ENCODE results near the gene MTPN.

MTPN gene

DNA sequence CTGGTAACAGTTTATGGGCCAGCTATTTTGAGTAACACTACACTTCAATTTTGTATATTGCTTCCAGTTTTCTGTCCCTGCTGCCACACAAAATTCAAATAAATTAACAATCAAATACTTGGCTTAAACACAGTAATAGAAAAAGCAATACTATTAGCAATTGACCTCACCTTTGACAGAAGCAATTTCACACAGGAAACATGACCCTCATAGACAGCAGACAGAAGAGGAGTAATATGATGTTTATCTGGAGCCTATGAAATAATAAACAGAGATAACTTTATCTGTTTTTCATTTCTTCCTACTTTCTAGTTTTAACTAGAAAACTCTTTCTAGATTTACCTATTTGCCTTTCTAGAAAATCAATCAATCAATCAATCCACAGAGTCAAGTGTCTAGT lies 26.7 kb downstream of the MTPN start:
- H3K4me1 ChIP-seq (ENCODE audit: insufficient read depth, low read length): peaks cover 19% of the 10 kb centered on the region
- H3K4me3 ChIP-seq (ENCODE audit: low read depth in 1 of 2, low read length in 2 of 2): no peak overlapping the region
- H3K9ac ChIP-seq (ENCODE audit: low read length): no peak overlapping the region
- no peaks in the 10 kb centered on the region for H3K27me3 ChIP-seq (ENCODE audit: control insufficient read depth in 1 of 2, insufficient read depth in 2 of 2, low read length in 2 of 2)
- no peak overlapping the region for H3K27ac ChIP-seq (ENCODE audit: low read depth, low read length)
- H3K36me3 ChIP-seq (ENCODE audit: insufficient read depth, low read length): peaks cover 21% of the 10 kb centered on the region
- H3K9me3 ChIP-seq (ENCODE audit: low read length): no peaks in the 10 kb centered on the region

DNA sequence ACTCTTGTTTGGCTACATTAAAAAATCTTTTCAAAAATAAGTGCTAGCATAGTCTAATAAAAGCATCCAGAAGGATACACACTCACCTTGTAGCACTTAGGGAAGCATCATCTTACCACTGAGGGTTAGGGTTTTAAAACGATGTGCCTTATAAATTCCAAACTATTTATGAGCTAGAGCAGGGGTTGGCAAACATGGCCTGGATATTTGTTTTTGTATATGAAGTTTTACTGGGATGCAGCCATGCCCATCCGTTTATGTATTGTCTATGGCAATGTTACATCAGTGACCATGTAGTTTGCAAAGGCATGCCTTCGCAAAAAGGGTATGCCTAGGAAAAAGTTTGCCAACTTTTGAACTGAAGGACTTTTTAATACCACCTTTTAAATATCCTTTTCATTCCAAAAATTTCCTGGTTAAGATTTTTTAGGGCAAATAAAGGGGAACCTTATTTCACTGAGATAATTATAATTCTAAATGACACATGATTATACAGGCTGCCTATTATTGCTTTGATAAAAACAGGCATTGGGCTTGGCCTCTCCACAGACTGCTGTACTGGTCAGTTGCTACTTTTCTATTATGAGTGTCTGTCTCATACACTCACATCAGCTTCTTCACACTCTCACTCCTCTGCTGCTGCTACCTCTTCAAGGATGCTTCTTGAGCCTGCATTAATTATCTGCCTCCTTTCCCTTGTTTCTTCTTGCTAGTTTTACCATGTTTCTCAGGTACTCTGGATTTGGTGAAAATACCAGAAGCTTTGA lies 30.7 kb downstream of the MTPN start:
- no peak overlapping the region for H3K9ac ChIP-seq (ENCODE audit: low read length)

DNA sequence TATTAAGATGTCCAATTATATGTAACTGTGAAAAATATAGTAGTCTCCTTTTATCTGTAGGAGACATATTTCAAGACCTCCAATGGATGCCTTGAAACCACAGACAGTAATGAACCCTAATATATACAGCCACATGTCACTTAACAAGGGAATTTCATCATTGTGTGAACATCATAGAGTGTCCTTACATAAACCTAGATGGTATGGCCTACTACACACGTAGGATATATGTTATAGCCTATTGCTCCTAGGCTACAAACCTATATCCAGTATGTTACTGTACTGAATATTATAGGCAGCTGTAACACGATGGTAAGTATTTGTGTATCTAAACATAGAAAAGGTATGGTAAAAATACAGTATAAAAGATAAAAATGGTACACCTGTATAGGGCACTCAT lies 32.4 kb downstream of the MTPN start:
- Histone ChIP-seq H3K36me3 (ENCODE audit: insufficient read depth, low read length) (peaks cover 7% of the 10 kb centered on the region), H3K9ac (ENCODE audit: low read length) (no peak overlapping the region), H3K9me3 (ENCODE audit: low read length) (no peaks in the 10 kb centered on the region), H3K27me3 (ENCODE audit: control insufficient read depth in 1 of 2, insufficient read depth in 2 of 2, low read length in 2 of 2) (no peaks in the 10 kb centered on the region), H3K4me3 (ENCODE audit: low read depth in 1 of 2, low read length in 2 of 2) (no peak overlapping the region), H3K27ac (ENCODE audit: low read depth, low read length) (no peak overlapping the region), H3K4me1 (ENCODE audit: insufficient read depth, low read length) (peaks cover 16% of the 10 kb centered on the region)

More for the DNA sequence above, 30.7 kb downstream of the MTPN start:
- peaks cover 21% of the 10 kb centered on the region for H3K36me3 ChIP-seq (ENCODE audit: insufficient read depth, low read length)
- no peaks in the 10 kb centered on the region for H3K9me3 ChIP-seq (ENCODE audit: low read length)
- H3K4me3 ChIP-seq (ENCODE audit: low read depth in 1 of 2, low read length in 2 of 2): no peak overlapping the region
- H3K4me1 ChIP-seq (ENCODE audit: insufficient read depth, low read length): peaks cover 28% of the 10 kb centered on the region
- H3K27ac ChIP-seq (ENCODE audit: low read depth, low read length): no peak overlapping the region
- H3K27me3 ChIP-seq (ENCODE audit: control insufficient read depth in 1 of 2, insufficient read depth in 2 of 2, low read length in 2 of 2): no peaks in the 10 kb centered on the region

DNA sequence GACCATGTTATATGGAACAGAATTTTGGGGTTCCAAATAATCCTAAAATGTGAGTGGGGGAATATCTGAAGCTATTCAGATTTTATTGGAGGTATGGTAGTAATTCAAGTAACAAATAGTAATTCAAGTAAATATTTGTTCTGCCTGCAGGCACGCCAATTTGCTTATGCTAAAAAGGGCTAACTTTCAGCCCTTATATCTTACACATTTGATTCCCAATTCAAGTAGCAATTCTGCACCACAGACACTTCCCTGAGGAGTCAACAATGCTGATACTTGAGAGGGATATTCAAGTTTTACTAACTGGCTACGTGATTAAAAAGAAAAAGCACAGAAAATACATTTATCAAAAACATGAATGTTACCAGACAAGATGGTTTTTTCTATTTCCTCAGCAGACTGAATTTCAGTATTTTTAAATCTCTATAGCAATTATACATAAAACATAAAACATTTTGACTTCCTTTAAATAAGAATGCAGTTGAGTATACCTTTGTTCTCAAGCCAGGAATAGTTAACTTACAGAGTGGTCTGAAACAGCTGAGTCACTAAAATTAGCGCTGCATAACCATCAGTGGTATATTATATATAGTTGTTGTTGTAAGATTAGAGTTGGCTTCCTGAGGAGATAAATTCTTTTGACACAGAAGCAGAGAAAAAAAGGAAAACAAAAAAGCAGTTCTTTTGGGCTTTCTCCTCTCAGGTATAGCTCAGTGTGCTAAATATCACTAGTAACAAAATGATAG lies 33.9 kb downstream of the MTPN start:
- Histone ChIP-seq H3K36me3 (ENCODE audit: insufficient read depth, low read length) (no peaks in the 10 kb centered on the region), H3K4me1 (ENCODE audit: insufficient read depth, low read length) (peaks cover 19% of the 10 kb centered on the region), H3K27ac (ENCODE audit: low read depth, low read length) (no peak overlapping the region), H3K9ac (ENCODE audit: low read length) (no peak overlapping the region), H3K9me3 (ENCODE audit: low read length) (no peaks in the 10 kb centered on the region), H3K27me3 (ENCODE audit: control insufficient read depth in 1 of 2, insufficient read depth in 2 of 2, low read length in 2 of 2) (no peaks in the 10 kb centered on the region), H3K4me3 (ENCODE audit: low read depth in 1 of 2, low read length in 2 of 2) (no peak overlapping the region)

DNA sequence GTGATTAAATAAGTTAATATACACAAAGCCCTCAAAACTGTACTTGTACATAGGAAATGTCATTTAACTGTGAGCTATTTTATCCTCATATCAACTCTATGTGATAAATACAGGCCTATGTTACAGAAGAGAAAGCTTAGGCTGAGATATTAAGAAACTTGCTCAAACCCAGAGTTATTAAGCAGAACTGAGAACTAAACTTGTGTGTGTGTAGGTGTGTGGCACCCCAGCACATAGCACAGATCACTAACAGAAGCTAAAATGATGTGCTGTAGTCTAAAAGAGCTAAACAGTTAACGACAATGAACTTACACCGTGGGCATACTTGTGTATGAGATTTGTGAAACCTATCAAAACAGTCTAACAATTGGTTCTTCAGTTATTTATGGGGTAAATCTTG lies 34.5 kb downstream of the MTPN start:
- Histone ChIP-seq H3K27me3 (ENCODE audit: control insufficient read depth in 1 of 2, insufficient read depth in 2 of 2, low read length in 2 of 2) (no peaks in the 10 kb centered on the region), H3K27ac (ENCODE audit: low read depth, low read length) (no peak overlapping the region), H3K4me3 (ENCODE audit: low read depth in 1 of 2, low read length in 2 of 2) (no peak overlapping the region), H3K9ac (ENCODE audit: low read length) (no peak overlapping the region), H3K9me3 (ENCODE audit: low read length) (no peaks in the 10 kb centered on the region), H3K4me1 (ENCODE audit: insufficient read depth, low read length) (peaks cover 23% of the 10 kb centered on the region), H3K36me3 (ENCODE audit: insufficient read depth, low read length) (no peaks in the 10 kb centered on the region)

DNA sequence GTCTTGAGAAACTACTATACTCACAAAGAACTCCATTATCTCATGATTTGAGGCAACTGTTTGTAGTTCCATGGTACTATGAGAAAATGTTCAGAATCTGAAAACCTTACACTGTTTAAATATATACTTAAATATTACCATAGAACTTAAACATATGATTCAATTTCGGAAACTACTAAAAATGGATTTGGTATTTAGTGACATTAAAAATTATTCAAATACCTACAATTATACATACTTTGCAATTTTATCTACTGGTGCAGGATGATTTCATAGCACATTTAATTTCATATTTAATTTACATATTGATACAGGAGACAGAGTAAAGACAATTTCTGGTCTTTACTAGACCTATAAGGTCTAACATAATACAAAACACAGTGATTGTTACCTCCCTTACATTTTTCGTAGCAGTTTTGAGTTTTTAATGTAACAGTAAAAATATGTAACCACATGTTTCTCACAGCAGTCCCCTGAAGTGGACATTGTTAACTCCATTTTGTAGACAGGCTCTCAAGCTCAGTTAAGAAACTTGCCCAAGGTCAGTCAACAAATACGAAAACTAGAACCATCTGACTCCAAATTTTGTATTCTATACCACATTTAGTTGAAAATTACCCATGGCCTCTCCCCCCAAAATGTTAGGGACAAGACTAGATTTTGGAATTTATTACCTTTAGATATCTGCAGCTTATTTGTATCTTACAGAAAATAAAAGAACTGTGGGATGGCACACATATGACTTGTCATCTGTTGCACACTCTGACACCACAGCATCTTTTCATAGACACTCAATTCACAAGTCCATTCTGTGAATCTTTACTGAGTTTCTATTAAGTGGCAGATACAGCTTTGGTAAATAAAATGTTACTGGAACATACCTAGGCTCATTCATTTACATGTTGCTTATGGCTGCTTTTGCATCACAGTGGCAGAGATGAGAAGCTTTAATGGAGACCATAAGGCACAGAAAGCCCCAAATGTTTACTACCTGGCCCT lies 36.8 kb downstream of the MTPN start:
- no peak overlapping the region for H3K27ac ChIP-seq (ENCODE audit: low read depth, low read length)
- no peaks in the 10 kb centered on the region for H3K36me3 ChIP-seq (ENCODE audit: insufficient read depth, low read length)
- no peak overlapping the region for H3K9ac ChIP-seq (ENCODE audit: low read length)
- H3K4me3 ChIP-seq (ENCODE audit: low read depth in 1 of 2, low read length in 2 of 2): no peak overlapping the region
- H3K9me3 ChIP-seq (ENCODE audit: low read length): no peaks in the 10 kb centered on the region
- H3K27me3 ChIP-seq (ENCODE audit: control insufficient read depth in 1 of 2, insufficient read depth in 2 of 2, low read length in 2 of 2): no peaks in the 10 kb centered on the region
- H3K4me1 ChIP-seq (ENCODE audit: insufficient read depth, low read length): peaks cover 21% of the 10 kb centered on the region

DNA sequence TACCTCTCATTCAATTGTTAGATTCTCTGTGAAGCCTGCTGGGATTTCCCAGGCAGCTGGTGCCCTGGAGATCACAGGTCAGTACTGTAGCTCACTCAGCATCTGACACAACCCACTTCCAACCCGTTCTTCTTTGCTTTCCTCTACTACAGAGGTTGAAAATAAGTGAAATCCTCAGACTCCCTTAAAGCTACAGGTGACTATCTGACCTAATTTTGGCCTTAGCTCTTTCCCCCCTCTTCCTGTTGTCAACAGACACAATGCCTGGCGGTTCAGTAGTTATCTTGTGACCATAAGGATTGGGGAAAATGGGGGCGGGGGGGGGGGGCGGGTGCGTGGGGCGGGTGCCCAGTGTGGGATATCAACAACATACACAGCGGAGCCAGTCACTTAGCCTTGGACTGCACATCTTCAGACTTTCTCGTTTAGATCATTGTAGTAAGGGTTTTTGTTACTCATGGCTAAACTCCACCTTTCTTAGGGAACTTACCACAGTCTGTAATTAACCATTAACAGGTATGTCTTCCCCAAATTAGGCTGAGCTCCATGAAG lies 37.8 kb downstream of the MTPN start:
- Histone ChIP-seq H3K9me3 (ENCODE audit: low read length) (no peaks in the 10 kb centered on the region), H3K9ac (ENCODE audit: low read length) (no peak overlapping the region)

DNA sequence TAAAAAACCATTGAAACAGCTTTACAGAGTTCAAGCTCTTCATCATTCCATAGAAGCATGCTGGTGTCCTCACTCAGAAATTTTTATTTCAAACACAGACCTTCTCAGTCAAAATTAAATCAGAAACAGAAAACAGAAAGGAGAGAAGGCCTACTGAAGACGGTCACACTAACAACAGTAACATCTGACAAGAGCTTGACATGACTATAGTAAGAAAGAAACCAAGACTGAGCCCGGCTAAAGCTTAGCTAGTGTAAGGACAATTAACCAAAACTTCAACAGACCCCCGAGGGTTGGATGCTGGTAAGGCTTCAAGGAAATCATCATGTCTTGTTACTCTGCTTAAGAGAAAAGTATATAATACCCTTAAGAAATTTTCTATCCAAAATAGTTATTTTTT lies 38.6 kb downstream of the MTPN start:
- no peak overlapping the region for H3K4me3 ChIP-seq (ENCODE audit: low read depth in 1 of 2, low read length in 2 of 2)
- H3K27me3 ChIP-seq (ENCODE audit: control insufficient read depth in 1 of 2, insufficient read depth in 2 of 2, low read length in 2 of 2): no peaks in the 10 kb centered on the region
- no peaks in the 10 kb centered on the region for H3K36me3 ChIP-seq (ENCODE audit: insufficient read depth, low read length)
- H3K4me1 ChIP-seq (ENCODE audit: insufficient read depth, low read length): peaks cover 34% of the 10 kb centered on the region
- H3K27ac ChIP-seq (ENCODE audit: low read depth, low read length): no peak overlapping the region
- H3K9ac ChIP-seq (ENCODE audit: low read length): no peak overlapping the region
- no peaks in the 10 kb centered on the region for H3K9me3 ChIP-seq (ENCODE audit: low read length)

More for the DNA sequence above, 37.8 kb downstream of the MTPN start:
- Histone ChIP-seq H3K4me3 (ENCODE audit: low read depth in 1 of 2, low read length in 2 of 2) (no peak overlapping the region), H3K36me3 (ENCODE audit: insufficient read depth, low read length) (no peaks in the 10 kb centered on the region), H3K27me3 (ENCODE audit: control insufficient read depth in 1 of 2, insufficient read depth in 2 of 2, low read length in 2 of 2) (no peaks in the 10 kb centered on the region), H3K4me1 (ENCODE audit: insufficient read depth, low read length) (peaks cover 27% of the 10 kb centered on the region), H3K27ac (ENCODE audit: low read depth, low read length) (no peak overlapping the region)

DNA sequence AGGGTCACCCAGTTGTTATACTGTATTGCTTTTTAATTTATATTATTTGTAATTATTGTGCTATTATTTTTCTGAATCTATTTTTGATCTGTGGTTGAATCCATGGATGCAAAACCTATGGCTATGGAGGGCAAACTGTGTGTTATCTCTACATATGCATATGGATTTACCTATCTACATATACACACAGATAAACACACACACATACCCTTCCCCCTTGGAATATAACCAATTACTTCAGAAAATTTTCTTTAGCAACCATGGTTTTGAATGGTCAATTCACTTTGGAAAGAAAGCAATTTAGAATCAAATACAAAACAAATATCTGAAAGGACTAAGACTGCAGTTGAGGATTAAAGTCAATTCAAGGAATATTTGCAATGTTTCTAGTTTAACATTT lies 39.1 kb downstream of the MTPN start:
- H3K9ac ChIP-seq (ENCODE audit: low read length): no peak overlapping the region
- no peaks in the 10 kb centered on the region for H3K9me3 ChIP-seq (ENCODE audit: low read length)
- no peak overlapping the region for H3K27ac ChIP-seq (ENCODE audit: low read depth, low read length)
- H3K4me3 ChIP-seq (ENCODE audit: low read depth in 1 of 2, low read length in 2 of 2): no peak overlapping the region
- H3K27me3 ChIP-seq (ENCODE audit: control insufficient read depth in 1 of 2, insufficient read depth in 2 of 2, low read length in 2 of 2): no peaks in the 10 kb centered on the region
- H3K36me3 ChIP-seq (ENCODE audit: insufficient read depth, low read length): no peaks in the 10 kb centered on the region
- H3K4me1 ChIP-seq (ENCODE audit: insufficient read depth, low read length): peaks cover 32% of the 10 kb centered on the region

DNA sequence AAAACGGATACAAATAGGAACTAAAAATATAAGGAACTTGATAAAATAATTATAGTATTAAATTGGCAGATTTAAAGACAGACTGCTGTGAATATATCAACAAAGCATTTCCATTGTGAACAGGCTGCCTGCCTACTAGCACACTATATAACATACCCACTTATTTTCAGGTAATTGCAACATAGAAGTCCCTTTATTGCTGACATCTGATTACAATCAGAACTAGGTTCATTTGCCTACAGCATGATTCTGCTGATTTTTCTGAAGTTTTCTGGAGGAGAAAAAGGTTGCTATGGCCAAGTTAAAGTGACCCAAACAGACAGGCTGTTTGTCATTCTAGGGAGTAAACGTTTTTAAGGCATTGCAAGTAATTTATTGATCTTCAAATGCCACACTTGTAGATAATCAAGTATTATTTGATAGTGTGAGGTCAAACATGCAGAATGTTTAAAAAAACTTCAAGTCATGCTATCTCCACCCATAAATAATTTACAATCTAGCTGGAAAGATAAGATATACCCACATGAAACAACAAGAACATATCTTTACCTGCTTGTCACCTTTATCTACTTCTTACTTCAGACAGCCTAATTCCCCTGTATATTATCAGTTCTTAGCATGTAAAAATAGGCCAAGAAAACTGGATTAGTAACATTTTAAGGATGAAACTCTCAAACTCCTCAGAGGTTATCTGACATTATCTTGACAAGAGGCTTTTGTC lies 40.5 kb downstream of the MTPN start:
- Histone ChIP-seq H3K36me3 (ENCODE audit: insufficient read depth, low read length) (no peaks in the 10 kb centered on the region), H3K4me3 (ENCODE audit: low read depth in 1 of 2, low read length in 2 of 2) (no peak overlapping the region), H3K4me1 (ENCODE audit: insufficient read depth, low read length) (peaks cover 29% of the 10 kb centered on the region), H3K27ac (ENCODE audit: low read depth, low read length) (no peak overlapping the region), H3K27me3 (ENCODE audit: control insufficient read depth in 1 of 2, insufficient read depth in 2 of 2, low read length in 2 of 2) (no peaks in the 10 kb centered on the region), H3K9ac (ENCODE audit: low read length) (no peak overlapping the region), H3K9me3 (ENCODE audit: low read length) (no peaks in the 10 kb centered on the region)
